ENCODE data around the gene PDS5B. TPM values are rescaled to one million over a fixed set of nuclear protein-coding genes. Genes with fewer than 3 reads are reported as not detected.
"Not testable (repeated sequence)": the region's sequence is repeated elsewhere in the genome, so short reads cannot be mapped to it uniquely, and the experiment has no call there.

Gene PDS5B
- total RNA-seq, 1 donor from 2014 or later = 35.8 TPM

- DNase-seq (ENCODE audit: low spot score) = not testable (repeated sequence)
Observed at GRCh38 chr13:32729097-32729496, 142.8 kb downstream of the PDS5B start.

- DNase-seq (ENCODE audit: low spot score) = no peak
Observed at GRCh38 chr13:32731074-32731473, 144.8 kb downstream of the PDS5B start.

GRCh38 chr13:32731576-32731975 is 145.3 kb downstream of the PDS5B start:
- DNase-seq (ENCODE audit: low spot score) = no peak

GRCh38 chr13:32733690-32734089 is 147.4 kb downstream of the PDS5B start:
- DNase-seq (ENCODE audit: low spot score) = no peak

GRCh38 chr13:32734511-32734910 is 148.3 kb downstream of the PDS5B start:
- no peak for DNase-seq (ENCODE audit: low spot score)

GRCh38 chr13:32735859-32736258 is 149.6 kb downstream of the PDS5B start:
- no peak for DNase-seq (ENCODE audit: low spot score)

GRCh38 chr13:32736648-32737047 is 150.4 kb downstream of the PDS5B start:
- no peak for DNase-seq (ENCODE audit: low spot score)

GRCh38 chr13:32737111-32737571 is 150.9 kb downstream of the PDS5B start:
- no peak for DNase-seq (ENCODE audit: low spot score)

GRCh38 chr13:32737679-32738078 is 151.4 kb downstream of the PDS5B start:
- no peak for DNase-seq (ENCODE audit: low spot score)

GRCh38 chr13:32745509-32745908 is 159.3 kb downstream of the PDS5B start:
- DNase-seq (ENCODE audit: low spot score) = no peak

GRCh38 chr13:32746474-32746873 is 160.2 kb downstream of the PDS5B start:
- DNase-seq (ENCODE audit: low spot score) = no peak

- no peak for DNase-seq (ENCODE audit: low spot score)
Observed at GRCh38 chr13:32748305-32748704, 162.1 kb downstream of the PDS5B start.

GRCh38 chr13:32751340-32751739 is 165.1 kb downstream of the PDS5B start:
- DNase-seq (ENCODE audit: low spot score) = no peak

- DNase-seq (ENCODE audit: low spot score) = no peak
Observed at GRCh38 chr13:32752311-32752710, 166.1 kb downstream of the PDS5B start.

GRCh38 chr13:32752997-32753606 is 166.8 kb downstream of the PDS5B start:
- DNase-seq (ENCODE audit: low spot score) = no peak

- DNase-seq (ENCODE audit: low spot score) = no peak
Observed at GRCh38 chr13:32754179-32754578, 167.9 kb downstream of the PDS5B start.

- no peak for DNase-seq (ENCODE audit: low spot score)
Observed at GRCh38 chr13:32759152-32759551, 172.9 kb downstream of the PDS5B start.

- no peak for DNase-seq (ENCODE audit: low spot score)
Observed at GRCh38 chr13:32761472-32761871, 175.2 kb downstream of the PDS5B start.

- no peak for DNase-seq (ENCODE audit: low spot score)
Observed at GRCh38 chr13:32779119-32779518, 192.9 kb downstream of the PDS5B start.

- no peak for DNase-seq (ENCODE audit: low spot score)
Observed at GRCh38 chr13:32781906-32782305, 195.7 kb downstream of the PDS5B start.

GRCh38 chr13:32783067-32783466 is 196.8 kb downstream of the PDS5B start:
- DNase-seq (ENCODE audit: low spot score) = no peak

- no peak for DNase-seq (ENCODE audit: low spot score)
Observed at GRCh38 chr13:32790731-32791130, 204.5 kb downstream of the PDS5B start.

- DNase-seq (ENCODE audit: low spot score) = no peak
Observed at GRCh38 chr13:32791545-32792172, 205.4 kb downstream of the PDS5B start.

GRCh38 chr13:32796754-32797153 is 210.5 kb downstream of the PDS5B start:
- DNase-seq (ENCODE audit: low spot score) = no peak
